GM21576 (cell line): ENCODE measurements around the gene RFX3.

Experiments
- ATAC-seq: cut with Tn5 transposase; IDR thresholded peaks from one replicate; pipeline ENCODE4 v1.9.1; 2021; ENCODE audit warnings: mild to moderate bottlenecking, moderate library complexity; ENCODE audit not compliant: unreplicated experiment

RFX3 gene

GRCh38 chr9:3525836-3526164, at the start of gene RFX3:
Gene RFX3 (minus strand): TSS chr9:3526001. CDS start chr9:3395588, 130,413 bp downstream.
- ATAC-seq = peak; percentile 44

GRCh38 chr9:3571500-3571899, 45.7 kb upstream of the RFX3 start:
- ATAC-seq = no peak

- ATAC-seq = no peak
These were observed 43.7 kb upstream of the RFX3 start for GRCh38 chr9:3569529-3569928.

GRCh38 chr9:3567988-3568387, 42.2 kb upstream of the RFX3 start:
- no peak for ATAC-seq

GRCh38 chr9:3553076-3553765, 27.4 kb upstream of the RFX3 start:
- ATAC-seq = no peak

- no peak for ATAC-seq
These were observed 23.4 kb upstream of the RFX3 start for GRCh38 chr9:3549225-3549624.

- ATAC-seq = no peak
These were observed 22.8 kb upstream of the RFX3 start for GRCh38 chr9:3548648-3549047.

- ATAC-seq = no peak
These were observed 15.4 kb upstream of the RFX3 start for GRCh38 chr9:3541206-3541605.

GRCh38 chr9:3534614-3535404, 9.0 kb upstream of the RFX3 start:
- no peak for ATAC-seq

- no peak for ATAC-seq
These were observed 6.4 kb upstream of the RFX3 start for GRCh38 chr9:3532158-3532557.

GRCh38 chr9:3528451-3528850, 2.6 kb upstream of the RFX3 start:
- ATAC-seq = no peak

- ATAC-seq = peak; percentile 5
These were observed 1.5 kb upstream of the RFX3 start for GRCh38 chr9:3526997-3527940.

GRCh38 chr9:3526165-3526996, 580 bp upstream of the RFX3 start:
- peak; percentile 58 for ATAC-seq

- ATAC-seq = no peak
These were observed 535 bp downstream of the RFX3 start for GRCh38 chr9:3525096-3525835.

GRCh38 chr9:3521966-3522365, 3.8 kb downstream of the RFX3 start:
- no peak for ATAC-seq

- ATAC-seq = no peak
These were observed 5.2 kb downstream of the RFX3 start for GRCh38 chr9:3520564-3520963.

GRCh38 chr9:3517377-3518048, 8.3 kb downstream of the RFX3 start:
- ATAC-seq = no peak

- no peak for ATAC-seq
These were observed 9.0 kb downstream of the RFX3 start for GRCh38 chr9:3516667-3517330.

- no peak for ATAC-seq
These were observed 10.4 kb downstream of the RFX3 start for GRCh38 chr9:3515405-3515804.
